GM18519 (cell line): ENCODE measurements around the gene MAD1L1.

Experiments
- ATAC-seq: cut with Tn5 transposase; IDR thresholded peaks from one replicate; pipeline ENCODE4 v1.9.1; 2021; ENCODE audit warnings: mild to moderate bottlenecking, moderate library complexity; ENCODE audit not compliant: unreplicated experiment, low FRiP score

The MAD1L1 gene

DNA sequence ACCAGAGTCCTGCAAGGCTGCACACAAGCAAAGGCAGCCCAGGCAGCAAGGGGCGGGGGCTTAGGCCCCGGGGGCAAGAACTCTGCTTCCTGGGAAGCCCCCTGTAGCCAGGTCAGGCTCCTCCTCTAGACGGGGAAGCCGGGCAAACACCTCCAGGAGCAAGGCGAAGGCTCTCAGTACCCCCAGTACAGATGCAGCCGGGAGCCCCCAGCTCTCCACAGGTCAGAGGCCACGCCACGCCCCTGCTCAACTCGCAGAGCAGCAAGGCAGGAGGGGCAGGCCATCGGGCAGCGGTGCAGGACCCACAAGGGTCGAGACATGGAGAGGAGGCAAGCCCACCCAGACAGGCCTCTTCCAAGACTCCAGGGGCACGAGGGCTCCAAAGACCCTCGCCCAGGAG lies 108.8 kb downstream of the MAD1L1 start:
- ATAC-seq, result no peak

DNA sequence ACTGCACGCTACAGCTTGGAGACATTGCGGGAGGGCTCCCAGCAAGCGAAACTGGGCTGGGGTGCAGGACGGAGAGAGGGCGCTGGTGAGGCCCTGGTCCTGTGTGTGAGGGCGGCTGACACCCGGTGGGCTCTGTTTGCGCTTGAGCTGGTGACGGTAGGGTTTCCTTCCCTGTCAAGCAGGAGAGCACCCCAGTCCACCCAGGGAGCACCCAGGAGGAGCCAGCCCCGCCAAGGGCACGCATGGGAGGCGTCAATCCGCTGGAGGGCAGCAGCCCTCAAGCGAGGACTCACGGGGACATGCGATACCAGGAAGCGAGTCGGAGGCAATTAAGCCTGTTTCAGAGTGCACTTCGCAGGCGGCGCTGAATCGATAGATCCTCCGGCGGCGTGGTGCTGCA lies 109.4 kb downstream of the MAD1L1 start:
- no peak for ATAC-seq

DNA sequence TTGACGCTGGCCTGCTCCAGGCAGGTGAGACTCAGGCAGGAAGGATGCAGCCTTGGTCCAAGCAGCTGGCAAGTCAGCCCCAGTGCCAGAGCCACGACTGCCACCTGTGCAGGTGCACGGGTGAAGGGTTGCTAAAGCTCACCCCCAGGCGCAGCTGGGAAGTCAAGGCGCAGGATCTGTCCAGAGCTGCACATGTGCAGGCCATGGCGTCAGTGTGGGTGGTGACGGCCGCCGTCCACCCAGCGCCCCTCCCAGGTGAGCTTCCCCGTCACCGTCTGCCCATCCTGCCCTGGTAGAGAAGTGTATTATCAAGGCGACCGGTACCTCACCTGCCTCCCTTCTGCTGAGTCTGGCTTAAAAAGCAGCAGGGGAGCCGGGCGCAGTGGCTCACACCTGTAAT lies 110.1 kb downstream of the MAD1L1 start:
- no peak for ATAC-seq

DNA sequence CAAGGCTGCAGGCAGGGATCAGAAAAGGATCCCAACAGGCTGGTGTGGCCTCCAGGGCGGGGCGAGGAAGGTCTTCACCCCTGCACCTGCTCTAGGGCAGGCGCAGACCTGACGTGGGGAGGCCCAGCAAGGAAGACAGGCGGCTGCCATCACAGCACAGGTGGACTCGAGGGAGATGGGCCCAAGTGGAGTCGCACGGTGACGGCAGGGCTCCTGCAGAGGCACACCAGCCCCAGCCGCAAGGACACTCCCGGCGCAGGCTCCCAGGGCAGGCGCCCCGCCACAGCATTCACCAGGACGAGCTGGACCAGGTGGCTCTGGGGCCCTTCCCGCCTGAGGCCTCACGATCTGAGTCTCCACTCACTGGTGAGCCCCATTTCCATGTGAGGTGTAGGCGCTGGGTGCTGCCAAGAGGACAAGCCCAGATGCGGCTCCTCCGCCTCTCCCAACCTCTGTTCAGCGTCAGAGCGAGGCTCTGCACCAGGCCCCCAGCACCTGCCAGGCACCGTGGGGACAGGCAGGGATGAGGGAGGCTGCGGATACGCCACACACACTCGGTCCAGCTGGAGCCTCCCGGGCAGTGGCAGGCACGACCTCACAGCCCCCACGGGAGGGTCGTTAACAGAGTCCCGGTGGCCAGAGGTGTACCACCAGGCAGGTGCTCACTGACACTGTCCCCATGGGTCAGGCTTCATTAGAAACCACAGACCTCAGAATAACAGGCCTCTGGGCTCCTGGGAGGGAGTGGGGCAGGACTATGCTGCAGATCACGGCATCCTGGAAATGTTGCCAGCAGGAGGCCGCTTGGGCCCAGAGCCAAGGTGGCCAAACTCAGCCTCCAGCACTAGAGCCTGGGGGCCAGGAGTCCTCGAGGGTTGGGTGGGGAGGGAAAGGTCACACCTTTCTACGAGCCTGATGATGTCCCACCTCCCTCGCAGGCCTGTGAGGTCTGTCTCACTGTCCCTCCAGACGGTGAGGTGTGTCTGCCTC lies 111.6 kb downstream of the MAD1L1 start:
- no peak for ATAC-seq

DNA sequence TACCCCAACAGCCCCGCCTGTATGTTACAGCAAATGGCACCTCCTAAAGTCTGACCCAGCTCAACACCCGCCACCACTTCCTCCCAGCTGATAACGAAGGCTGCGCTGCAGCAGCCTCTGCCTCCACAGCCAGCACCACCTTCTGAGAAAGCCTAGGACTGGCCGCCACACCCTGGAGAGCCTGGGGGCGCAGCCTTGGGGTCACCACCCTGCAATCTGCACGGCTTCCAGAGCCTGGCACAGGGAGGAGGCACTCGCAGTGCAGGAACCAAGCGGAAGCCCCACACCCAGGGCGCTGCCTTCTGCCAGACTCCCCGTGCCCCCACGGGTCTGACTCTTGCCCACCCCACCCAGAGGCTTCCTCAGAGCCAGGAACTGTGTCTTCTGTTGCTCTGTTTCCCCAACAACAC lies 112.5 kb downstream of the MAD1L1 start:
- no peak for ATAC-seq

DNA sequence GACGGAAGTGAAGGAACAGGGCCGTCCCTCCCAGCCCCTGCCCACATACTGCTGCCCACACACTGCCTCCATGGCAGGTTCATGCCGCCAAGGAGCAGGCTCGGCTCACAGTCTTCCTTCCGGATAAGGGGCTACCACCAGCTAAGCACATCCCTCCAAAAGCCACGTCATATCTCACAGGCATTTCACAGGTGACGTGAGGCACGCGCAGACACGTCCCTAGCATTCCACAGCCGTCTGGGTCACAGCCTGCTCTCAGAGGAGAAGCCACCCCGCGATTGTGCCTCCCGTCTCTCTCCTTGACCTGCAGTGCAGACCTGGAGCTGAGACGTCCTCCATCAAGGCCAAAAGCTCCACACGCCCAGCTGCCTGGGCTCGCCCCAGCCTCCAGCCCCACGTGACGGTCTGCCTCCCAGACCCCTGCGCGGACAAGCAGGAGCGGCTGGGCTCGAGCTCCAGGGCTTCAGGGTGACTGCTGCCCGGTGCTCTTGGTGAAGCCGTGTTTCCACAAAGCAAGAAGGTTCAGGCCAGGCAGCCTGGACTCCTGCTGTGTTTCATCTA lies 114.0 kb downstream of the MAD1L1 start:
- ATAC-seq, result no peak

DNA sequence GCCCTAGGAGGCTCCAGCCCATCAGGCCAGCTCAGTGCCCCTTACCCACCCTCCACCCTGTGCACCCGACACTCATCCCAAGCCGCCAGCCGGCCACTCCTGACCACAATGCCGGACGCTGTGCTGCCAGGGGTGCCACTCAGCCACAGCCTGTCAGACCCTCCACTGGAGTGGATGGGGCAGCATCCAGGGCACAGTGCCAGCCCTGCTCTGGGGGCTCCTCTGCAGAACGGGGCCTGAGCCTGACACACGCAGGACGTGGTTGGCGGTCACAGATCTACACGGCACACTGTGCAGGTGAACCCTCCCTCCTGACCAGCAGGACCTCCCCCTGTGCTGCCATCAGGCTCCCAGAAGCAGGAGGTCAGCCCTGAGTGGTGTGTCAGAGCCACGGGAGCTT lies 114.7 kb downstream of the MAD1L1 start:
- ATAC-seq, result no peak

DNA sequence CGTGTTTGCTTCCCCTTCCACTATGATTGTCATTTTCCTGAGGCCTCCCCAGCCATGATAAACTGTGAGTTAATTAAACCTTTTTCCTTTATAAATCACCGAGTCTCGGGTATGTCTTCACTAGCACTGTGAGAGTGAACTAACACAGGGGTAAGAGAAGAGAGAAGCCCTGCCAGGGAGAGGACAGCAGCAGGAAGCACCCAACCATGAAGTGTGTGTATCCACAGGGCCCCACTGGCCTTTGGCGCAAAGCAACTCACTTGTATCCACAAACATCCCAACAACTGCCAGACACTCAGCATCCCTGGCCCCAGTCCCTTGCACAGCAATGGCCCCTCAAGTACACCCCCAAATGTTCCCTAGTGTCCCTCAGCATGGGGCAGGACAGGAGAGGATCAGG lies 115.1 kb downstream of the MAD1L1 start:
- ATAC-seq, result no peak

DNA sequence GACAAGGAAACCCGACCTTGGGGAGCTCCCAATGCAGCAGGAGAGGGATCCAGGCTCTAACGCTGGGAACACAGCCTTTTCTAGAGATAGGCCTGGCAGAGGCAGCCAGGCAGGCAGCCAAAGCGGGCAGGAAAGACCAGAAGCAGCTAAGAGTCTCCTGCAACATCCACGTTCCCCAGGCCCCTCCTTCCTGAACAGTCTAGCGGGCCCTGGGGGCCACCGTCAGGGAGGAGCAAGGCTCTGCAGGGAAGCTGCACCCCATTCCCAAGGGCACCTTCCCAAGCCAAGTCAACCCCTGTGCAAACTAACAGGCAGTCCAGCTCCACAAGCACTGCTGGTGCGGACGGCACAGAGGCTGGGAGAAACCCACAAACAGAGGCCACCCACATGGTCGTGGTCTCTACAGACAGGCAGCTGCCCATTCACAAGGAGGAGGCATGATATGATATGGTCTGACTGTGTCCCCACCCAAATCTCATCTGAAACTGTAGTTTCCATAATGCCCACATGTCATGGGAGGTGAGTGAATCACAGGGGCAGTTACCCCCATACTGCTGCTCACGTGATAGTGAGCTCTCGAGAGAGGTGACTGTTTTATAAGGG lies 115.7 kb downstream of the MAD1L1 start:
- no peak for ATAC-seq

DNA sequence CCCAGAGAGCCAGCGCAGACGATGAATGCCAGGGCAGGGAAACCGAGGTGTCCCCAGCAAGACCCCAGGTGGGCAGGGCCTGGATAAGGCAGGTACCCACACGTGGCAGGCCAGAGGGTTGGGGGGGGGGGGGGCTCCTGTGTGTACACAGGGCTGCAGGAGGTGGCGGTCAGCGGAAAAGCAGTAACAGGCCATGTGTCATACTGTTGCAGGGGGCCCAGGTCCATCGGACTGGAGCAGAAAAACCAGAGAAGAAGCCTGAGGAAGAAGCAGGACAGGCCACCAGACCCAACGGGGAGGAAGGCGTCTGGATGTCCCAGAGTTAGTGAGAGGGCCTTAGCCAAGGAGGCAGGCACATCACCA lies 116.3 kb downstream of the MAD1L1 start:
- ATAC-seq, result no peak

DNA sequence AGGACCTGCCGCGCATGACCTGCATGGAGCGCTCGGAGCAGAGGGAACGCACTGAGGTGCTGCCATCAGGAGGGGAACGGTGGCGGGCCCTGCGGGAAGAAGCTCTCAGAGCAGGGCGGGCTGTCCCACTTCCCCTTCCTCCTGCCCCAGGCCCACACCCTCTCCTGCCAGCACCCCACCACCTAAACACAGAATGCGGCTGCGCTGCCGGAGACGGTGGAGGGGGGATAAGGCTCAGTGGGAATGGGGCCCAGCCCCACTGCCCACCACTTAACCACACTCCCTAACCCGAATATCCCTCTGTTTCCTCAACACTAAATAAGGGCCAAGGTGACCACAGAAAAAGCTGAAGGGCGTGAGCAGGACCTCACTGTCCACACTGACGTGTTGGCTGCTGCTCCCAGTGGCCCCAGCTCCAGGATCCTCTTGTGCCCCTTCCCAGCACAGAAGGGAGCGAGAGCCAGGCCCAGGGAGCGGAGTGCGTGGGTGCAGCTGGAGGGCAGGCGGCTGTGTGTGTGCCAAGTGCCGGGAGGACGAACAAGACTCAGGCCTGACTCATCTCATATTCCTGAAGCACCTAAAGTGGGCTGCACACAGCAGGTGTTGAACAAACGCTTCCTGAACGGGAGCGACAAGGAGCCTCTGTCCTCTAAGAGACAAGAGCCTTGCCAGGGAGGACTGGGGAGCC lies 116.8 kb downstream of the MAD1L1 start:
- ATAC-seq, result no peak

DNA sequence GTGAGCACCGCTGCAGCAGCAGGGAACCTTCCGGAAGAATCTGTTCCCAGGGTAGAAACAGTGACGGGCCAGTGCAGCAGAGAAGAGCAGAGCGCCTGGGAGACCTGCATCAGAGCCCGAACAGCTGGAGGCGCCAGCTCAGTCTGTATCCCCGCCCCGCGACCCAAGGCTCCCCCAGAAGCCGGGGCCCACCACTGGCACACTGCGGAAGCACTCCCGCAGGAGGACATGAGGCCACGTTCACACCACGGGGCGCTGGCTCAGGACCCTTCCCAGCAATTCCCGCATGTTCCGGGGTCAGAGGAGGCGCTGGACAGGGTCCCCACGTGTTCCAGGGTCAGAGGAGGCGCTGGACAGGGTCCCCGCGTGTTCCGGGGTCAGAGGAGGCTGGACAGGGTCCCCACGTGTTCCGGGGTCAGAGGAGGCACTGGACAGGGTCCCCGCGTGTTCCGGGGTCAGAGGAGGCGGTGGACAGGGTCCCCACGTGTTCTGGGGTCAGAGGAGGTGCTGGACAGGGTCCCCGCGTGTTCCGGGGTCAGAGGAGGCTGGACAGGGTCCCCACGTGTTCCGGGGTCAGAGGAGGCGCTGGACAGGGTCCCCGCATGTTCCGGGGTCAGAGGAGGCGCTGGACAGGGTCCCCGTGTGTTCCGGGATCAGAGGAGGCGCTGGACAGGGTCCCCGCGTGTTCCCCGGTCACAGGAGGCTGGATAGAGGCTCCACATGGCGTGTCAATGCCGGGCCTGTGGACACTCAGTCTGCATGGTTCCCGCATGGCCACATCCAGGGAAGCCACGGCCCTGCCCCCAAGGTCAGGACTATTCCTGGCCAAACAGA lies 117.6 kb downstream of the MAD1L1 start:
- ATAC-seq, result no peak

DNA sequence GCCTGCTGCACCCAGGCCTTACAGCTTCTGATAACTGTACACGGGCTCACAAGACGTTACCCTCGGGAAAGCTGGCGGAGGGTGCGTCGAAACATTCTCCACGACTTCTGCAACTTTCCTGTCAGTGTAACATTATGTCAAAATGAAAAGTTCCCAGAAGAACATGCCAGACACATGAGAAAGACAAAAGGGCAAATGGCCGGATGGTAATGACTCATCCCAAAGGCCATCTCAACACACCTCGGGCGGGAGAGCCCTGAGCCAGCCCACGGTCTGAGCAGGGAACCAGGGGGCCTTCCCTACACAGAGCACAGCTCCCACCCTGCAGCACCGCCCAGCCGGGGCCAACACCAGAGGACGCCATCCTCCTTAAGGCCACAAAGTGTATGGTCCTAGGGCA lies 118.7 kb downstream of the MAD1L1 start:
- no peak for ATAC-seq

DNA sequence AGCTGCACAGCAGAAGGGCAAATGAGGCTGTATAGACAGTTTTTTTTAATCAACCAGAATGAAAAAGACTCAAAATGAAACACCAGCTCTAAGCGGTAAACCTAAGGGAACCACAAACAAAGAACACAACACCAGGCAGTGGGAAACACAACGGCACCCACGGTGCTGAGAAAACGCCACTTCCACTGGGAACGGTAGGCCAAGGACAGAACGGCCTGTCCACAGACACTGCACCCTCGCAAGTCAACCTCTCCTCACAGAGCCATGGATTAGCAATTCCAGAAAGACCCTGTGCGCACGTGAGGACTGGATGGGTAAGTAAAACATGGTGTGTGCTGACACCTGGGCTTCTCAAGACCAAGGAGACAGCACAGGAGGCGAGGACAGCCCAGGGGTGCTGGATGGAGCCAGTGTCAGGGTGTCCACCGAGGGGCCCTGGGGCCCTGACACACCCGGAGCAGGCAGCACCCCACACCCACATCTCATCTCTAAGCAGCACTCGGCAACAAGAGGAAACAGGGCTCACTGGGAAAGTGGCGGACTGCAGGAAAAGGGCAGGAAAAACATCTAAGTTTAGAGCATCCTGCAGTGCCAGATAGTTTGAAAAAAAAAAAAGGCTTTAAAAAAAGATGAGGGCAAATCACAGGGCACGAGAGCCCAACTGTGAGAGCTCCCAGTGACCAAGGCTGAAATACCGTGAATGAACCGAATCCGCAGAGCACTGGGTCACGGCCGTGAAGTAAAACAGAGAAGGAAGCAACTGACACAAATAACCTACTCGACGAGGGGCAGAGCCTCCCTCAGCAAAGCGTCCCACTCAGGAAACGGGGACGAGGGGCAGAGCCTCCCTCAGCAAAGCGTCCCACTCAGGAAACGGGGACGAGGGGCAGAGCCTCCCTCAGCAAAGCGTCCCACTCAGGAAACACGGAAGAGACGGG lies 120.2 kb downstream of the MAD1L1 start:
- ATAC-seq, result no peak

DNA sequence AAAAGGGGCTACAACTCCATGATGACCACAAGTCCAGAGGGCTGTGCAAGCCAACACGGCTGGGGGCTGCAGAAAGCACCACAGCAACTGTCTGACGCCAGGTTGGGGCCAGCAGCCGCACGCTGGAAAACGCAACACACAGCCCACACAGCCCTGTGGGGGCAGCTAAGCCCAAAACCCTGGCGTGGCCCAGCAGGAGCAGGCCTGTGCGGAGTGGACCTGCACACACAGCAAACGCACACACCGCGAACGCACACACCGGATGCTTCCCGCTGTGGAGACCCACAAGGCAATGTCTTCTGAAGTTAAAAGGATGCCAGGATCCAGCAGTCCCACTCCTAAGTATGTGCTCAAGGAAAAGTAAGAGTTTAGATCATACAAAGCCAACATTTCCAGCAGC lies 121.2 kb downstream of the MAD1L1 start:
- ATAC-seq, result no peak

DNA sequence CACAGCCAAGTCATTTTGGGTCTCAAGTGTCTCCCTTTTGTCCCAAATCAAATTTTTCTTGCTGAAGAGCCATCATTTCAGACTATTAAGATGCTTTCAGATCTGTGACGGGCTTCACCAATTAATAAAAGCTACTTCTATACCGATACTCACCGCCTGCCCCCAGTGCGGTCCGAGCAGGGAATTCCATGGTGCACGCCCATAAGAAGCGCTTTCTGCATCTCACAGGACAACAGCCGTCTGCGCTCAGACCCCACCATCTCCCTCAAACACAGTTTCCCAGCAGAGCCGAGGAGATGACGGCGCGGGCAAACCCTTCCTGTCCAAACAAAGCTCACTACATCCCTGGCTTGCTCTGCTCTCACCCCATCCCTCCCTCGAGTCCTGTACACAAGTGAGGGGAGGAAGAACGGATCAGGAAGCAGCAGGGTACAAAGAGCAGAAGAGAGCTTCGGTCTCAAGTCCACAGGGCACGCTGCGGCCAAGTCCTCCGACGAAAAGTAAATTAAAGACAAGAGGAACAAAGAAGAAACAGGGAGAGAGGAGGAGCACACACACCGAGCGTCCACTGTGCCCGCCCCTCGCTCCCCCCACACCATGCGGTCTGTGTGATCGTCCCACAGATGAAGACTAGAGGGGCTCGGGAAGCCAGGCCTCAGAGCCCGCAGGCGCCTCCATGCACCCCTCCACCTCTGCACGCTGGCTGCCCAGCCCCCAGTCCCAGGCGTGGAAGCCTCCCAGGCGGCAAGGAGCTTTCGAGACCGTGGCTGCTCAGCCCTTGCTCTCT lies 121.9 kb downstream of the MAD1L1 start:
- no peak for ATAC-seq

DNA sequence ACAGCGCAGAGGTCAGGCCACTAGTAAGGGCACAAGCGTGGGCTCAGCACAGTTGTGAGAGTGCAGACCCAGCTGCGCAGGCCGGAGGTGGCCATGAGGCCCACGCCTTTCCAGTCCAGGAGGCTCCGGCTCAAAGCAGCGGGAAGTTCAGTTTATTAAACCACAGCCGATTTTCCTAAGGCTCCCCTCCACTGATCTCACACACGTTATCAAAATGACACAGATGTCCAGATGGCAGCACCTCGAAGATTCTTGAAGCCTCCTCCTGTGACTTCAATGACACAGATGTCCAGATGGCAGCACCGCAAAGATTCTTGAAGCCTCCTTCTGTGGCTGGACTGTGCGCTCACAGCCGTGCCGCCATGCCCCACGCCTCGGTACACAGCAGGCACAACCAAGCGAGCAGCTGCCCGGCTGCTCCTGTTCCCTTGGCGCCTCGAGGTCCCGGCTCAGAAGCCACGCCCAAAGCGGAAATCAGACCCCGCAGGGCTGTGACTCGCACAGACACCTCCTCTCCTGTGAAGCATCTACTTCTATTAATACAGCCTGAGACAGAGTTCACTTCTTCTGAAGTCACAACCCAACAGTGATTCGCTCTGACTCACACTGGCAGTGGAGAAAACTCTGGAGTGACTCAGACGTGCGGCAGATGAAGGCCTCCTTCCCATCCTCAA lies 122.7 kb downstream of the MAD1L1 start:
- no peak for ATAC-seq
